Panc1 (cell line): Measurements from ENCODE around the gene OR2D3. TPM values are rescaled to one million over a fixed set of nuclear protein-coding genes. Genes with fewer than 3 reads are reported as not detected.

Source experiments
- ATAC-seq: fragments of 200-7000 bp; cut with Tn5 transposase; 2 replicates; pipeline ENCODE4 v1.9.1; 2020; ENCODE audit warnings: mild to moderate bottlenecking, moderate library complexity
- BruUV-seq: library from RNA; stranded (reverse); fragments of 400-500 nt; replicated peaks from 2 replicates; lab custom pipeline; 2021; lab: Mats Ljungman, UMichigan
- CTCF ChIA-PET: fragments of 300-600 bp; sonication (Branson Sonifier 250); formaldehyde crosslinking; loops from one replicate; lab custom pipeline; 2022; ENCODE audit warnings: antibody characterized with exemption; lab: Charles Lee
- POLR2A ChIA-PET: fragments of 300-600 bp; sonication (Branson Sonifier 250); formaldehyde crosslinking; loops from one replicate; lab custom pipeline; 2022; ENCODE audit warnings: antibody characterized with exemption; lab: Charles Lee
- DNase-seq: peaks from one replicate; pipeline ENCODE4 v3.0.0-alpha.2; 2010; ENCODE audit warnings: low read depth, low spot score
- H3K27ac ChIP-seq: 2 replicates; pipeline ENCODE4 v1.5.1; 2011; ENCODE audit warnings: mild to moderate bottlenecking, low read length, inconsistent platforms
- H3K27me3 ChIP-seq: fragments of 200-500 bp; sonication (Bioruptor generic); 2 replicates; pipeline ENCODE4 v1.6.0; 2014; ENCODE audit warnings: low read length, inconsistent platforms; ENCODE audit not compliant: control insufficient read depth, insufficient read depth
- H3K36me3 ChIP-seq: fragments of 200-500 bp; sonication (Bioruptor generic); 2 replicates; pipeline ENCODE4 v1.5.1; 2014; ENCODE audit warnings: inconsistent platforms, mild to moderate bottlenecking, low read length, moderate library complexity; ENCODE audit not compliant: control insufficient read depth, insufficient read depth
- H3K4me1 ChIP-seq: 2 replicates; pipeline ENCODE4 v1.5.1; 2011; ENCODE audit warnings: inconsistent platforms, mild to moderate bottlenecking, low read length, moderate library complexity; ENCODE audit not compliant: control insufficient read depth, insufficient read depth
- H3K4me3 ChIP-seq, 2 experiments: 2 replicates each; pipeline ENCODE4 v1.5.1; 2011 to 2012; ENCODE audit warnings: low read depth in 2 of 2, low read length in 2 of 2, mild to moderate bottlenecking in 2 of 2, inconsistent platforms in 1 of 2, moderate library complexity in 1 of 2
- H3K9me3 ChIP-seq: fragments of 200-500 bp; sonication (Bioruptor generic); 2 replicates; pipeline ENCODE4 v1.5.1; 2014; ENCODE audit warnings: low read depth, mild to moderate bottlenecking, inconsistent platforms, low read length, moderate library complexity; ENCODE audit not compliant: control insufficient read depth, insufficient read depth
- CTCF ChIP-seq: fragments of 450-650 bp; IDR thresholded peaks from 2 replicates; pipeline ENCODE4 v1.5.1; 2017; ENCODE audit warnings: mild to moderate bottlenecking
- POLR2AphosphoS5 ChIP-seq: IDR thresholded peaks from 2 replicates; pipeline ENCODE4 v1.6.1; 2012; ENCODE audit warnings: mild to moderate bottlenecking, low read depth, low read length, moderate library complexity
- SIN3A ChIP-seq: IDR thresholded peaks from 2 replicates; pipeline ENCODE4 v1.6.1; 2012; ENCODE audit warnings: low read depth, mild to moderate bottlenecking, low read length, moderate library complexity, borderline replicate concordance; ENCODE audit not compliant: insufficient read depth
- TCF7L2 ChIP-seq: IDR thresholded peaks from 2 replicates; pipeline ENCODE4 v1.6.1; 2011; ENCODE audit warnings: mild to moderate bottlenecking, low read depth, low read length, inconsistent platforms
- in situ Hi-C: cut with HindIII; loops from 2 replicates; pipeline ENCODE4 v1.10.0; 2016; ENCODE audit warnings: low sequenced_read_pairs, low pct_unique_long_range_greater_than_20kb
- intact Hi-C: fragments of 100-400 bp; cut with micrococcal nuclease; formaldehyde crosslinking; loops from one replicate; pipeline ENCODE4 v1.10.0; 2022; ENCODE audit not compliant: unreplicated experiment
- total RNA-seq: library from RNA; stranded (reverse); gene quantifications from one replicate; pipeline ENCODE4 v1.2.1, GENCODE V29; 2021; ENCODE audit not compliant: unreplicated experiment
- TF ChIP-seq, protein P1 (sequence below), 2 experiments: IDR thresholded peaks; 2 replicates each; pipeline ENCODE4 v1.6.1; 2011 to 2012; ENCODE audit warnings: low read depth in 2 of 2, control low read depth in 1 of 2, low read length in 1 of 2, mild to moderate bottlenecking in 1 of 2, moderate library complexity in 1 of 2; ENCODE audit not compliant: insufficient read depth in 1 of 2

The OR2D3 gene
- total RNA-seq, 1 experiment from 2014 or later, result not detected

DNA sequence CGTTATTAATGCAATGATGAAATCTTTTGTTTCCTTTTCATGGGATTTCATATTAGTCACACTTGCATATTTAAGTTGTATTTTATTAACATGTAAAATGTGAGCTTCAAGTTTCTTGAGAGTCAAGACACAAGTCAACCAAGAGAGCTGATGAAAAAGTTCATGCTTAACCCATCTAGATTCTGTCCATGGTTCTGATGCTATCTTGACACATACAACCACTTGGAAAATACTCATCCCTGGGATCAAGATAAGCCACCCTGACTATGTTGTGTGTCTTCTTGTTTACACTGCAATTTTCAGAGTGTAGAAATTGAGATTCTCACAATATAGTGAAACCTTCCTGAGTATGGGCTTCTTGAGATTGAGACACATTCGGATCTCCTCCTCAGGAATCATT, 45.0 kb upstream of the OR2D3 start:
- intact Hi-C loops, result no loop called here

DNA sequence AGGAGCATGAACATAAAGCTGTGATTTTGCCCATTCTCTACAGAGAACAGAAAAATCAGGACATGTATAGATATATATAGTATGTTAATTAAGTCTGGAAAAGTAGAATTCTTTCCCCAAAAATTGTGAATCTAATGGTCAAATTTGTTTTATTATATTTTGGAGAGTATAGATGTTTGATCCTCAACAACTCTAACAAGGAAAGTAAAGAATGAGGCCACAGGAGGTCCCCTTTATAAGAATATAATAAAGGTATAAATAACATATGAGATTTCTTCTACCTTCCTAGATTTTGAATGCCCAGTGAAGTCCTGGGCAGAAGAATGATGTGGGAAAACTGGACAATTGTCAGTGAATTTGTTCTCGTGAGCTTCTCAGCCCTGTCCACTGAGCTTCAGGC, 44.5 kb upstream of the OR2D3 start, which contains the start of gene OR10A4:
Gene OR10A4, plus strand, starts transcription at position 301 of the 400 bp plus-strand sequence. Its CDS starts 23 bp downstream, at position 324.
- Histone ChIP-seq H3K36me3 (no peaks in the 10 kb centered on the region), H3K27ac (no peak within 1 kb of the TSS), H3K4me1 (no peaks in the 10 kb centered on the region), H3K27me3 (no peaks in the 10 kb centered on the region; the same call in none of the 2 replicates), H3K9me3 (no peaks in the 10 kb centered on the region), H3K4me3 (no peak within 1 kb of the TSS)
- ChIA-PET CTCF (no interaction called here), POLR2A (no interaction called here)
- intact Hi-C loops (no loop called here), in situ Hi-C loops (no loop called here)
- BruUV-seq, result no TSS peak
- ATAC-seq, result no peak
- DNase-seq, result no peak
- TF ChIP-seq CTCF, result no peak
- TF ChIP-seq POLR2AphosphoS5, result no peak
- TF ChIP-seq TCF7L2, result no peak
- TF ChIP-seq, protein P1, sequence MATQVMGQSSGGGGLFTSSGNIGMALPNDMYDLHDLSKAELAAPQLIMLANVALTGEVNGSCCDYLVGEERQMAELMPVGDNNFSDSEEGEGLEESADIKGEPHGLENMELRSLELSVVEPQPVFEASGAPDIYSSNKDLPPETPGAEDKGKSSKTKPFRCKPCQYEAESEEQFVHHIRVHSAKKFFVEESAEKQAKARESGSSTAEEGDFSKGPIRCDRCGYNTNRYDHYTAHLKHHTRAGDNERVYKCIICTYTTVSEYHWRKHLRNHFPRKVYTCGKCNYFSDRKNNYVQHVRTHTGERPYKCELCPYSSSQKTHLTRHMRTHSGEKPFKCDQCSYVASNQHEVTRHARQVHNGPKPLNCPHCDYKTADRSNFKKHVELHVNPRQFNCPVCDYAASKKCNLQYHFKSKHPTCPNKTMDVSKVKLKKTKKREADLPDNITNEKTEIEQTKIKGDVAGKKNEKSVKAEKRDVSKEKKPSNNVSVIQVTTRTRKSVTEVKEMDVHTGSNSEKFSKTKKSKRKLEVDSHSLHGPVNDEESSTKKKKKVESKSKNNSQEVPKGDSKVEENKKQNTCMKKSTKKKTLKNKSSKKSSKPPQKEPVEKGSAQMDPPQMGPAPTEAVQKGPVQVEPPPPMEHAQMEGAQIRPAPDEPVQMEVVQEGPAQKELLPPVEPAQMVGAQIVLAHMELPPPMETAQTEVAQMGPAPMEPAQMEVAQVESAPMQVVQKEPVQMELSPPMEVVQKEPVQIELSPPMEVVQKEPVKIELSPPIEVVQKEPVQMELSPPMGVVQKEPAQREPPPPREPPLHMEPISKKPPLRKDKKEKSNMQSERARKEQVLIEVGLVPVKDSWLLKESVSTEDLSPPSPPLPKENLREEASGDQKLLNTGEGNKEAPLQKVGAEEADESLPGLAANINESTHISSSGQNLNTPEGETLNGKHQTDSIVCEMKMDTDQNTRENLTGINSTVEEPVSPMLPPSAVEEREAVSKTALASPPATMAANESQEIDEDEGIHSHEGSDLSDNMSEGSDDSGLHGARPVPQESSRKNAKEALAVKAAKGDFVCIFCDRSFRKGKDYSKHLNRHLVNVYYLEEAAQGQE (IDR thresholded peaks at IDR 0.05; ENCODE audit: insufficient read depth in 1 of 2, low read depth in 2 of 2, low read length in 1 of 2), result no peak
- TF ChIP-seq SIN3A, result no peak

More for the DNA sequence above, 45.0 kb upstream of the OR2D3 start:
- no TSS peak for BruUV-seq
- no peak for ATAC-seq
- H3K9me3 ChIP-seq, result no peaks in the 10 kb centered on the region
- DNase-seq, result no peak
- no peak overlapping the region for H3K4me3 ChIP-seq
- TF ChIP-seq, protein P1 (IDR thresholded peaks at IDR 0.05; ENCODE audit: insufficient read depth in 1 of 2, low read depth in 2 of 2, low read length in 1 of 2), result peak in 1 of 2 experiments; percentile 49; a peak in 2 of 4 replicates
- TF ChIP-seq SIN3A, result no peak
- no peak overlapping the region for H3K27ac ChIP-seq
- ChIA-PET POLR2A (interaction anchor here (0.6 kb wide), 1 partner anchor 9 kb away, joined by 3 read pairs; no protein-coding TSS in a partner anchor), CTCF (no interaction called here)
- H3K4me1 ChIP-seq, result no peaks in the 10 kb centered on the region
- H3K27me3 ChIP-seq, result no peaks in the 10 kb centered on the region; the same call in none of the 2 replicates
- H3K36me3 ChIP-seq, result no peaks in the 10 kb centered on the region
- in situ Hi-C loops, result no loop called here
